Ishikawa (cell line): ENCODE results near the gene NUP88.

Experiments
- CEBPB ChIP-seq: IDR thresholded peaks from 2 replicates; pipeline ENCODE4 v1.6.1; 2012
- CREB1 ChIP-seq: IDR thresholded peaks from 2 replicates; pipeline ENCODE4 v1.6.1; 2012; ENCODE audit warnings: low read depth
- EGR1 ChIP-seq: IDR thresholded peaks from 2 replicates; pipeline ENCODE4 v1.6.1; 2012
- EP300 ChIP-seq: IDR thresholded peaks from 2 replicates; pipeline ENCODE4 v1.6.1; 2012; ENCODE audit warnings: borderline replicate concordance
- FOXM1 ChIP-seq: IDR thresholded peaks from 2 replicates; pipeline ENCODE4 v1.6.1; 2012; ENCODE audit warnings: low read depth, borderline replicate concordance
- MAX ChIP-seq: IDR thresholded peaks from 2 replicates; pipeline ENCODE4 v1.6.1; 2012
- NFIC ChIP-seq: IDR thresholded peaks from 2 replicates; pipeline ENCODE4 v1.6.1; 2012
- RAD21 ChIP-seq: IDR thresholded peaks from 2 replicates; pipeline ENCODE4 v1.6.1; 2012; ENCODE audit warnings: low read depth
- REST ChIP-seq: IDR thresholded peaks from 2 replicates; pipeline ENCODE4 v1.6.1; 2012; ENCODE audit warnings: low read depth, mild to moderate bottlenecking
- TAF1 ChIP-seq: IDR thresholded peaks from 2 replicates; pipeline ENCODE4 v1.6.1; 2012; ENCODE audit warnings: low read depth, mild to moderate bottlenecking
- TCF12 ChIP-seq: IDR thresholded peaks from 2 replicates; pipeline ENCODE4 v1.6.1; 2012; ENCODE audit warnings: low read depth
- TEAD4 ChIP-seq: IDR thresholded peaks from 2 replicates; pipeline ENCODE4 v1.6.1; 2012
- USF1 ChIP-seq: IDR thresholded peaks from 2 replicates; pipeline ENCODE4 v1.6.1; 2012
- YY1 ChIP-seq: IDR thresholded peaks from 2 replicates; pipeline ENCODE4 v1.6.1; 2012; ENCODE audit warnings: low read depth
- ZBTB7A ChIP-seq: IDR thresholded peaks from 2 replicates; pipeline ENCODE4 v1.6.1; 2012; ENCODE audit warnings: low read depth

NUP88 gene

GRCh38 chr17:5464717-5465507, 45.5 kb upstream of the NUP88 start:
- TF ChIP-seq TEAD4 (no peak), RAD21 (no peak)

DNA sequence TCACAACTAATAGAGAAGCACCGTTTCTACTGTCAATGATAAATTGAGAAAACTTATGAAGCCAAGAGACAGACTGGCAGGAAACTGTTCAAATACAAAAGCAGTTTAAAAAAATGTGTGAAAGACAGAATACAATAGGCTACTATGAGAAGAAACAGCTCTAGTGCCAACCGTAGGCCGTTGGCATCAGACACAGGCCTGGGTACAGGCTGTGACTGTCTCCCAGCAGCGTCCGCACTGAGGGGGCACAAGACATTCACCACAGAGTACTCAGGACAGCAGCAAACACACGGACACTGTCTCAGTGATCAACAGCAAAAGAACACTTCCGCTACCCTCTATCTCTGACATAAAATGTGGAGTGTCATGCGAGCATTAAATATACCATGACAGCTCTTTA, 27.3 kb upstream of the NUP88 start:
- TF ChIP-seq USF1, result no peak
- TF ChIP-seq TEAD4, result no peak
- no peak for TF ChIP-seq EP300
- TF ChIP-seq FOXM1, result no peak
- no peak for TF ChIP-seq TAF1
- TF ChIP-seq ZBTB7A, result no peak
- no peak for TF ChIP-seq CEBPB
- TF ChIP-seq CREB1, result no peak
- no peak for TF ChIP-seq REST
- TF ChIP-seq NFIC, result no peak
- no peak for TF ChIP-seq YY1
- no peak for TF ChIP-seq TCF12
- TF ChIP-seq MAX, result no peak
- TF ChIP-seq EGR1, result no peak

DNA sequence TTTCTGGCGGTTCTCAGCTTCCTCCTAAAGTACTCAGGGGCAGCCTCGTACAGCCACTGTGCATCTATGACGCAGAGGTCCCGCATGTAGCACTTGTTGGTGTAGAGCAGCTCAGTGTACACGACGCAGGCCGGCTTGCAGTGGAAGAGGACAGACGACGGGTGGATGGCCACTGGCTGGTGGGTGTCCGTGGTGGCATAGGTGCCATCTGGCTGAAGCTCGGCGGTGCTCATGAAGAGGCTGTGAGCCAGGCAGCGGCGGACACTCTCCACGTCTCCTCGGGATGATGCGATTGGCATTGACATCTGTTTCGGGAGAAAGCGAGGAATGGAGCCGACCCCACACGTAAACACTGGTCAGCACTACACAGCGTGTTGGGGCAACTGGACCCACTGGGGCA, 24.7 kb upstream of the NUP88 start:
- TF ChIP-seq REST, result no peak
- TF ChIP-seq USF1, result no peak
- TF ChIP-seq EP300, result no peak
- TF ChIP-seq TCF12, result no peak
- TF ChIP-seq NFIC, result no peak
- no peak for TF ChIP-seq ZBTB7A
- no peak for TF ChIP-seq CEBPB
- TF ChIP-seq YY1, result no peak
- TF ChIP-seq TEAD4, result no peak
- TF ChIP-seq TAF1, result no peak
- no peak for TF ChIP-seq FOXM1
- TF ChIP-seq CREB1, result no peak
- TF ChIP-seq RAD21, result no peak
- no peak for TF ChIP-seq EGR1
- TF ChIP-seq MAX, result no peak

GRCh38 chr17:5443728-5444127, 24.3 kb upstream of the NUP88 start:
- TF ChIP-seq CEBPB (no peak), TEAD4 (no peak), FOXM1 (no peak), RAD21 (no peak), EP300 (no peak), ZBTB7A (no peak), TCF12 (no peak), TAF1 (no peak), USF1 (no peak), NFIC (no peak), EGR1 (no peak), YY1 (no peak), CREB1 (no peak), MAX (no peak)

DNA sequence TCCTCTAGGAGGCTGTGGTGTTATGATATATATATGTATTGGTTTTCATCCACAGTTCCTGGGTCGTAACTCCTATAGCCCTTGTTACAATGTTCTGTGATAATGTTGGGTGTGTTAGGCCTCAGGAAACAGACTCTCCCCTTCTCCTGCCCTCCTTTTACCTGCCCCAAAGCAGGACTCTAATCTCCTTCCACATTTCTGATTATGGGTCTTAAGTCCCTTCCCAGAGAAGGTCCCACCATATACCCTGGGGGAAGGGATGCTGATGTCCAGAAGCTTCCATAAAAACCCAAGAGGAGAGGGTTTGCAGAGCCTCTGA, 19.9 kb upstream of the NUP88 start:
- TF ChIP-seq CREB1 (no peak), MAX (no peak), EP300 (no peak), TCF12 (no peak), YY1 (no peak), NFIC (no peak), CEBPB (no peak)
